ENCODE data around the gene GIPC3.

GIPC3 gene

GRCh38 chr19:3585301-3586126 lies at the start of gene GIPC3:
Gene GIPC3, plus strand, starts transcription at chr19:3585478. Its CDS starts 120 bp downstream, at chr19:3585598.
- DNase-seq: no peak

- no peak for DNase-seq
Measured at GRCh38 chr19:3535563-3535965, 49.7 kb upstream of the GIPC3 start.

GRCh38 chr19:3535981-3536380 lies 49.3 kb upstream of the GIPC3 start:
- DNase-seq: no peak

- DNase-seq: no peak
Measured at GRCh38 chr19:3536429-3537100, 48.7 kb upstream of the GIPC3 start.

DNA sequence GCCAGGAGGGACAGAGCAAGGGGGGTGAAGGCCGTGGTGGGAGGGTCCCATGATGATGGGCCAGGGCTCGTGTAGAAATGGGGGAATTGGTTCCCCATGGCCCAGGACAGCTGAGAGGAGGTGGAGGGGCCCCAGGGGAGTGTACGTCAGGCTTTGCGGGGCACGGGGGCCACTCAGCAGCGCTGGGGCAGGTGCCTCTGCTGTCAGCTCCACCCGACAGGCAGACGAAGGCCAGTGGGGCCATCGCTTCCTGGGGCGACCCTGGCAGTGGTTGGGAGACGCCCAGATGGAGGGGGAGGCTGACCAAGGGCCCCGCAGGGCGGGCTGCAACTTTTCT lies 48.2 kb upstream of the GIPC3 start:
- no peak for DNase-seq

DNA sequence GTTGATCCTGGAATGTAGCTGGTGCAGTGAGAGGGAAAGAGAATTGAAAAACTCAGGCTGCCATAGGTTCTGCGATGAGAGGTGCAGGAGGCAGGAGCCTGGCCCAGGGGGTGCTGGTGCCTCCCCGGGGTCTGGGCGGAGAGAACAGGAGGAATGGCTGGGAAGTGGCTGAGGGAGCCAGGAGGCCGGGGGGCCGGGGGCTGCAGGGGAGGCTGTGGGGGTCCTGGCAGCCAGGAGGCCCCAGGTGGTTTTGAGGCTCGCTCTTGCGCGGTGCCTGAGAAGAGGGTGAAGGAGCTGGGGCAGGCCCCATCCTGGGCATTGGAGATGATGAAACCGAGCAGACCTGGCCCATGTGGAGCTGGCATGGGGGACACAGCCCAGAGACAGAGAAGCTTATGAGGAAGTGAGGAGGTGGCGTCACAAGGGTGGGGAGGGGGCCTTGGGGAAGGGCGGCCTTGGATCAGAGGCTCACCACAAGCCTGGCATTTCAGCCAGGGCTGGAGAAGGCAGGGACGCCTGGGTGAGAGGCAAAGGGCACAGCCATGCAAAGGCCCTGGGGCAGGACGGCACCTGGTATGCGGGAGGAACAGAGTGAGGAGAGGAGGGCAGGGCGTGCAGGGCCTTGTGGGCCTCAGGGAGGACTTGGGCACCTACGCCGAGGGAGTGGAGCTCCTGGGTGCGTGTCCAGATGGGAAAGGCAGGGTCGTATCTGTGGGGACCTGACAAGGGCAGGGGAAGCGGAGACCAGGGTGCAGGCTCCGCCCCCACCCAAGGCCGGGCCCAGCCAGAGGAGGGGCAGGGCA lies 47.6 kb upstream of the GIPC3 start:
- no peak for DNase-seq

DNA sequence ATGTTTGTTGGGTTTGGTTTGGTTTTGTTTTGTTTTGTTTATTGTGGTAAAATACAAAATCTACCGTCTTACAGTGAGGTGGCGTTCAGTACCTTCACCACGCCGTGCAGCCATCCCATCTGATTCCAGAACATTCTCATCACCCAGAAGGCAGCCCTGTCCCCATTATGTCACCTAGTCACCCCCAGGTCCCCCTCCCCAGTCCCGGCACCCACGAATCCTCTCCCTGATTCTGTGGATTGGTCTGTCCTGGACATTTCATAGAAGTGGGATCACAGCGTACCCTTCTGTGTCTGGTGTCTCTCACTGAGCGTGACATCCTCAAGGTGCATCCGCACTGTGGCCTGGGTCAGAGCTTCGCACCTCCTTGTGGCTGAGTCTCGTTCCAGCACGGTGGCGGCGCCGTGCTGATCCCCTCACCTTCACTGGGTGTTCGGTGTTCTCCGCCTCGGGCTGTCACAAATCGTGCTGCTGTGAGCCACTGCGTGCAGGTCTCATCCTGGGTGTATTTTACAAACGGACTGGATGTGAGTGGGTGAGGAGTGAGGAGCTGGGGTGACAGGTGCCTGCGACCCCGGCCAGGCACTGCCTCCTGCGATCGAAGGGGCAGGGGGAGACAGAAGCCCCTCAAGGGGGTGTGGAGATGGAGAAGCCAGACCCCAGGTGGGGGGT lies 46.9 kb upstream of the GIPC3 start:
- no peak for DNase-seq

DNA sequence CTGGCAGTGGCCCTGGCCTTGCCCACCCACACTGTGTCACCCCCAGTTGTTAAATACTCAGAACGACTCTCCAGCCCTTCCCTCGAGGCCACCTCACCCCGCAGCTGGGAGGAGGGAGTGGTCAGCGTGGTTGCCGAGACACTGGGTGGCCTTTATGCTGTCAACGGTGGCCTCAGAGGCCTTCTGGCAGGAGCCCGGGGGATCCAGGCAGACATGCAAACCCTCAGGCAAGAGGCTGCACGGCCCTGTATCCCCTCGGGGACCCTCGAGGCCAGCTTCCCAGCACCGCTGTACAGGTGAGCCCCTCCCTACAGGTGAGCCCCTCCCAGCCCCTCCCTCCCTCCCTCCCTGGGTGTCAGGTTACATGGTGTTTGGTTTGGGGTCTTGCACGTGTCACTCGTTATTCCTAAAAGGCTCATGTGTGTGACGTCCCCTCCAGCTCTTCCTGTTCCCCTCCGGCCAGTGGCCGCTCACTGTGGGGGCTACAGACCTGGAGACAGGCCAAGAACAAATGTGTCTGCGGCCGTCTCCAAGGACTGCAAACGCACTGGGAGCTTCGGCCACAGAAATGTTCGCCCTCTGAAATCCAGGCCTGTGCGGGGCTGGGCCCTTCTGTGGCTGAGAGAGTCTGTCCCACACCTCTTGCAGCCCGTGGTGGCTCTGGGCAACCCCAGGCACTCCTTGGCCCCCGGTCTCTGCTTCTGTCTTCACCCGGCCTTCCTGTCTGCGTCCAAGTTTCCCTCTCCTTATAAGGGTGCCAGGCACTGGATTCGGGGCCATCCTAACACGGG lies 46.1 kb upstream of the GIPC3 start, which contains the start of gene TEKTIP1:
Gene TEKTIP1 (plus strand): TSS at position 210 of the 791 bp plus-strand sequence. CDS start 4 bp downstream, at position 214.
- no peak for DNase-seq

- no peak for DNase-seq
Measured at GRCh38 chr19:3539756-3540118, 45.5 kb upstream of the GIPC3 start.

DNA sequence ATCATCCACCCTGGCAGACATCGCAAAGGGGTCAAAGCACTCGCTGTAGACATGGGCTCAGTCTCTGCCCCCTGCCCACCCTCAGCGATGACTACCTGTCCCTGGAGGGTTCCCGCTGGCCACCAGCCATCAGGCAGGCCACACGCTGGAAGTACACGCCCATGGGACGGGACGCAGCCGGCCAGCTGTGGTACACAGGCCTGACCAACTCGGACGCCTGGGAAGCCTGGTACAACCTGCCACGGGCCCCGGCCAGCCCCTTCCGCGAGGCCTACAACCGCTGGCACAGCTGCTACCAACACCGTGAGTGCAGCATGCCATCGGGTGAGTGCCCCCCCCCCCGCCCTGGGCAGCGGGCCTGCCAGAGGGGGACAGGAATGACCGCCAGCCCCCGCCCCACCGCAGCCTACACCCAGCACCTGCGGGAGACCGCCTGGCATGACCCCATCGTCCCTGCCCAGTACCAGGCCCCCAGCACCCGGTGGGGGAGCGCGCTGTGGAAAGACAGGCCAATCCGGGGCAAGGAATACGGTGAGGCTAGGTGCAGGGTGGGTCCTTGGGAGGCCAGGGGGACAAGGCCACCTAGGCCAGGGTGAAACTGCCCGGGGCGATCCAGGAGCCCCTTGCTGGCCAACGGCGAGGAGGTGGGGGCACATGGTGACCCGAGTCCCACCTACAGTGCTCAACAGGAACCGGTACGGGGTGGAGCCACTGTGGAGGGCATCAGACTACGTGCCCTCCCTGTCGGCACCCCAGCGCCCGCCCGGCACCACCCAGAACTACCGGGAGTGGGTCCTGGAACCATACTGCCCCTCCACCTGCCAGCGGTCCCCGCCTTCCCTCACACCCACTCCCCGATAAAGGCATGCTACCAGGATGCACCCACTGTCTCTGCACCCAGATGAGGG lies 41.9 kb upstream of the GIPC3 start:
- no peak for DNase-seq

DNA sequence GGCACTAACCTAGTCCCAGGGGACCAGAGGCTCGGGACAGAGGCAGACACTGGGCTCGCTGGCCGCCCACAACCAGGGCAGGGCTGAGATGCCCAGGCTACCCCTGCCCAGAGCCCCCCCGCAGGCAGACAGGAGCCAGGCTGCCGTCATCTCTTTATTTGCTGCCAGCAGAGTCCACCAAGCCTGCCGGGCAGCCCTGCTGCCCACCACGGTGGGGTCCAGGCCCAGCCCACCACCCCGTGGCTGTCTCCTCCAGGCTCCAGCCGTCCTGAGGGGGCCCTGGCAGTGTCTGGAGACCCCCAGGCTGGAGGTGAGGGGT lies 41.3 kb upstream of the GIPC3 start:
- DNase-seq: no peak

GRCh38 chr19:3544742-3545668 lies 40.3 kb upstream of the GIPC3 start:
- DNase-seq: peak in 1 of 2 experiments; percentile 12

DNA sequence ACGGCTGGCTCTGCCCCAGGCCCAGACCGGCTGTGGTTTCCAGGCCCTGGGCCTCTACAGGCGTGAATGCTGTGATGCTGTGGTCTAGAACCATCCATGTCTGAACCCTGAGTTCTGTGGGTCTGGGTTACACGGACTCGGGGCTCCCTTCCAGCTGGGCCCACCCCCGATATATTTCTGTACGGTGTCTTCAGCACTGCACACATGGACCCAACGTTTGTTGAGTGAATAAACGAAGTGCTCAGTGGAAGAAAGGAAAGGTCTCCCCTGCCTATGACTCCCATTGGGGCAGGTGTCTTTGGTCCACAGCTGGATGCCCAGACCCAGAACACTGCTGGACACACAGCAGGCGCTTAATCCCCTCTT lies 39.6 kb upstream of the GIPC3 start:
- no peak for DNase-seq

DNA sequence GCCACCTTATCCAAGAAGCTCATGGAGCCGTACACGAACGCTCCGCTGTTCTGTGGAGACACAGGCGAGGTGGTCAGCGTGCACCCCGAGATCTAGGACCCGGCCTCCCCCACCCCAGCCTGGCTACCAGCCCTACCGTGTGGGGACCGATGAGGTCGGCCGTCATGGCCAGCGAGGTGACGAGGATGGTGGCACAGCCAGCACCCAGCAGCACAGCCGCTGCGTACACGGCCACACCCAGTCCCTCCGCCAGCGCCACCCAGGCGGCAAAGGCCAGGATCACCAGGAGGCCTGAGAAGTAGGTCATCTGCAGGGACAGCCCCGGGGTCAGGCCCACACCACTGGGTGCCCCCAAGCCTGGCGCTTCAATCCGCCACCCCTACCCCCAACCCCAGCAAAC lies 39.2 kb upstream of the GIPC3 start:
- DNase-seq: no peak

DNA sequence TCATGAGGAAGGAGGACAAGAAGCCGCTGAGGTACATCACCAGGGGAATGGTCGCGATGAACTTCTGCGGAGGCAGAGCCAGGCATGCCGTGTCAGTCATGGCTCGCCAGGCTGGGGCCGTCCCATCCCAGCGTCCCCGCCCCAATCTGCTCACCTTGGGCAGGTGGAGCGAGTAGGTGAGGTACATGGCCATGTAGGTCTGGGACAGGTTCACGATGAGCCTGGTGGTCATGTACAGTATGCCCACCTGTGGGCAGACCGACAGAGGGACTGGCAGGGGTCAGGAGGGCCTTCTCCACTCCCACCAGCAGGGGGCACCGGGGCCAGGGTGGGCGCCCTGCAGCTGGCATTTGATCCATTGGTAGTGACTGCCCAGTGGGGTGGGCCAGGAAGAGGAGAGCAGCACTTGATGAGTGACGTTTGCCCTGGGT lies 38.0 kb upstream of the GIPC3 start:
- no peak for DNase-seq

DNA sequence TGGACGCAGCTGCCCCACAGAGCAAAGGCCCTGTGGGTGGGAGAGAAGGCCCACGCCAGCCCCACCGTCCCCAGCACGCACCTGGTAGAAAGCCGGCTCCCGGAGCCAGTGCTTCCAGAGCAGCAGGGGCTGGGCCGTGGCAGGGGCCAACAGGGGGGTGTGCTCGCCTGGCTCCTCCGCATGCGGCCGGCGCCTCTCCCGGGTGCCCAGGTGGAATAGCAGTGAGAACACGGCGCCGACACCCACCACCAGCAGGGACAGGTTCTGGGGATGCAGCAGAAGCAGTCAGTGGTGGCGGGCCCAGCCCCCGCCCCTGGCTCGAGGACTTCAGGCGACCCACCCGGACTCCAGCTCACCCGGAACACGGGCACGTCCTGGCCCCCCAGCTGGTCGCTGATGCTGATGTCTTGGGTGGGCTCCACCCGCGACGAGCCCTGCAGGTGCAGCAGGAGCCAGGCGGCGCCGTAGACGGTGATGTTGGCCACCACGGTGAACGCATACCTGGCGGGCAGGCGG lies 37.5 kb upstream of the GIPC3 start:
- DNase-seq: no peak

- DNase-seq: no peak
Measured at GRCh38 chr19:3548606-3549005, 36.7 kb upstream of the GIPC3 start.

DNA sequence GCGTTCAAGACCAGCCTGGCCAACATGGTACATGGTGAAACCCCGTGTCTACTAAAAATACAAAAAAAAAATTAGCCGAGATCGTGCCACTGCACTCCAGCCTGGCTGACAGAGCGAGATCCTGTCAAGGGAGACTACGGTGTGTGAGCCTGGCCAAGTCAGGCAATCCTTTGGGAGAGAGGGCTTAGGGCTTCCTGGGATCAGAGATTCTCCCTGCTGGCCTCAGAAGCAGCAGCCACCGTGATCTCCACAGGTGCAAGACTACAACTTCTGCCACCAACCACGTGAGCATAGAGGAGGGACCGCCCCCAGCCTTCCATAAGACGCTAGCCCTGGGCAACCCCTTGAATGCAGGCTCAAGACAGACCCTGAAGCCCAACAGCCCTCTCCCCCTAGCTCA lies 35.5 kb upstream of the GIPC3 start:
- no peak for DNase-seq

DNA sequence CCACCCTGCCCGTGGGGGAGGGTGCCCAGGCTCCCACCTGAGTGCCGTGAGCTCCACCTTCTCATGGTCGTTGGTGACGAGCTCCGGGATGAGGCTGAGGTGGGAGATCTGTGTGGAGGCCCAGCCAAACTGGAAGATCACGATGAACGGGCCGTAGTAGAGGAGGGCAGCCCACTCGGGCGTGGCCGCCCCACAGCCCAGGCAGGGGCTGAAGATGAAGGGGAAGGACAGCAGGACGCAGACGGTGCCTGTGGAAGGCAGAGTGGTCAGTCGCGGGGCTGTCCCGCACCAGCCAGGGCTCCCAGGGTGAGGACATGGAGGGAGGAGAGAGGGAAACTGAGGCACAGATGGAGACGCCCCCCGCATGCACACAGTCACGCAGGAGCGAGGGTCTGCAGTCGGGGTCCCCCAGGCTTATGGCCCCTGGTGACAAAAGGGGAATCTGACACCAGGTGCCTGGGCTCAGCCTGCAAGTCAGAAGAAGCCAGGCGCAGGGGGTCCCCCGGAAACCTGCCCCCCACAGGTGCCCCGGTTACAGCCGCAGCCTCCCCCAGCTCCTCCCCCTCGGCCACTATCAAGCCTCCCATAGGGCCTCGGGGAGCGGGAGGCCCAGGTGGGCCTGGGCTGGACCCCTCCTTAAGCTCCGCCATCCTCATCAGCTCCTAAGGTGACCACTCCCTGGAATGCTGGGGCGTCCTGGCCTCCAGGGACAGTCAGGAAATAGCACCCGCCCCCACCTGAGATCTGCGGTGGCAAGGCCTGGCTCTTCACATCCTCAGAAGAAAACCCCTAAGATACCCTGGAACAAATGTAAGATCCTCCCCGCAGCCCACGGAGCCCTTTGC lies 34.1 kb upstream of the GIPC3 start:
- DNase-seq: no peak

Measured in NCI-H2081 (cell line).